Effector memory CD8-positive, alpha-beta T cell (primary cell): ENCODE results near the gene TPCN2.
A peak's percentile ranks its signal among the peaks of the same experiment; 100 is the strongest.

Source experiments
- ATAC-seq: fragments of 150-1000 bp; cut with Tn5 transposase; replicated peaks from 2 replicates; pipeline ENCODE4 v1.10.0; 2021; ENCODE audit warnings: mild to moderate bottlenecking, moderate library complexity
- DNase-seq, 3 experiments: peaks; one replicate each; pipeline ENCODE4 v3.0.0; 2021
- H3K27ac Mint-ChIP-seq, 2 donors: one replicate each; pipeline ENCODE4 v1.8.0; 2022; ENCODE audit warnings: mild to moderate bottlenecking in 2 of 2, mixed read lengths in 2 of 2, moderate library complexity in 2 of 2
- H3K27me3 Mint-ChIP-seq, 2 donors: one replicate each; pipeline ENCODE4 v1.8.0; 2022; ENCODE audit warnings: mixed read lengths in 2 of 2
- H3K36me3 Mint-ChIP-seq: one replicate; pipeline ENCODE4 v1.8.0; 2022; ENCODE audit warnings: mild to moderate bottlenecking, moderate library complexity, mixed read lengths; ENCODE audit not compliant: insufficient read depth
- H3K4me1 Mint-ChIP-seq, 2 donors: one replicate each; pipeline ENCODE4 v1.8.0; 2022; ENCODE audit warnings: low read depth in 2 of 2, mixed read lengths in 2 of 2
- H3K4me3 Mint-ChIP-seq, 2 donors: one replicate each; pipeline ENCODE4 v1.8.0; 2022; ENCODE audit warnings: mild to moderate bottlenecking in 2 of 2, mixed read lengths in 2 of 2, moderate library complexity in 2 of 2
- H3K9me3 Mint-ChIP-seq, 2 donors: one replicate each; pipeline ENCODE4 v1.8.0; 2022; ENCODE audit warnings: mixed read lengths in 2 of 2

Gene TPCN2

DNA sequence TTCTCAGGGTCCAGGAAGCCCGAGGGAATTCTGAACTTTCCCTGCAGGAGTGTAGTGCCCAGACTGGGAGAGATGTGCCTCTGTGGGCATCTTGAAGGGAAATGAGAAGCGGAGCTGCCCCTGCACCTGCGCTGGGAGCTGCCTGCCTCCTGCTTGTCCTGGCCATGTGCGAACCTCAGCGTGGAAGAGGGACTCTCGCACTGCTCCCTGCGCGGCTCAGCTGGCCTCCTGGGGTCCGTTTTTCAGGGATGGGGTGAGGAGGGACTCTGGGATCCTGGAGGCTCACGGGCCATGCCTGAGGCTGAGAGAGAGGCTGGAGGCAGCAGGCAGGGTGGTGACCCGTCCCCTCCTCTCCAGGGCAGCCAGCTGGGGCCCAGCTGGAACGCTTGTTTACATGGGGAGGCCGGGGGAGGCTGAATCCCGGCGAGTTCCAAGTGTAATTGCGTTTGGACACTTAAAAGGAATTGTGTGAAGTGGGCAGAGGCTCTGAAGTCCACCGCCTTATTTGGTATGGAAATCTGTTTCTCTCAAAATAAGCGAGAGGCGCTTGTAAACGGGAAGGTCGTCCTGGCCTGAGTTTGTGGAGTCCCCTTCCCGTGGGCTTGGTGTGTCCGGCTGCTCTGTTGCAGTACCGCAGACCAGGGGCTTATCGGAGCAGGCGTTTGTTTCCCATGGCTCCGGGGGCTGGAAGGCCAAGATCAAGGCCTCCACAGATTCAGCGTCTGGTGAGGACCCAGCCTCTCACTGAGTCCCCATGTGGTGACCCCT is 34.5 kb upstream of the TPCN2 start:
- Mint-ChIP-seq H3K4me1 (peaks cover 0 to 5% of the 10 kb centered on the region in 2 donors), H3K9me3 (no peaks in the 10 kb centered on the region), H3K27me3 (peaks cover 16 to 78% of the 10 kb centered on the region in 2 donors), H3K27ac (no peak overlapping the region), H3K4me3 (no peak overlapping the region), H3K36me3 (no peaks in the 10 kb centered on the region)
- no peak for DNase-seq
- no peak for ATAC-seq

DNA sequence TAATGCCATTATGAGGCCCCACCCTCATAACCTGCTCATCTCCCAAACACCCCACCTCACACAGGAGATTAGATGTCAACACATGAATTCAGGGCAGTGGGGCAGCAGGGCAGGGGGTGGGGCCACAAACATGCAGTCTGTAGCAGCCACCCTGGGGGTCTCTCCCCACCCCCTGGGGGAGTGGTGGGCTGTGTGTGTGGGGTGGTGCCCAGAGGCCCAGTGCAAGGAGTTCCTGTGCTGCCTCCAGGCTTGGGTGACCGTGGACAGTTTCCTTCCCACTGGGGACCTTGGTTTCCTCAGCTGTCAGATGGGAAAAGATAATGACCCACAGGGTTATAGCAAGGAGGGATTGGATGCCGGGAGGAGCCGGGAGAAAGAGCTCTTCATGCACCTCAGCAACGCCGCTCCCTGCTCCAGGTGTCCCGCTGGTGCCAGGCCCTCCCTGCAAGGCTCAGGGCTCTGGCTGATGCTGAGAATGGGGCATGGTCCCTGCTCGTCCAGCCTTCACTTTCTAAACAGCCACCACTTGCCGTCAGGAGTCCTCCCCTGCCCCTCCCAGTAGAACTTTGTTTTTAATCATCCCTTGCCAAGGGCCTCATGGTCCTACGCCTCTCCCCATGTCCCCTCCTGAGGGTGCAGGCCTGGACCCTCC is 33.7 kb upstream of the TPCN2 start:
- DNase-seq: no peak
- peaks cover 16 to 70% of the 10 kb centered on the region in 2 donors for H3K27me3 Mint-ChIP-seq
- H3K4me3 Mint-ChIP-seq: no peak overlapping the region

DNA sequence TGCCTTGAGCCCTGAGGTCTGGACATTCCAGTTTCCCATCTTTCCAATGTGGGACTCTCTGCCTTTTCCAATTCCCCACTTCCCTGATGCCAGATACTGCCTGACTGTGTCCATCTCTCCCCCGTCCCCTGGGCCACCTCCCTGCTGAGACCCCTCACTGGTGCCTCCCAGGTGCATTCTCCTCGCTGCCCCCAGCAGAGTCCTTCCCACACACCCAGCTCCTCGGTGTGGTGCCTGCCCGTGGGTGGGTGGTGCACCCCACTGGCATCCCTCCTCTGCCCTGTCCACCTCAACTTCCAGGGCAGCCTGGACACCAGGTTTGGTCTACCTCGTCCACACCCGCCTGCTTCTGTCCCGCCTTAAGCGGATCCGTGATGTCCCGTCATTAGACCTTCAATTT is 30.8 kb upstream of the TPCN2 start:
- no peaks in the 10 kb centered on the region for H3K4me1 Mint-ChIP-seq
- H3K27me3 Mint-ChIP-seq: peaks cover 11 to 62% of the 10 kb centered on the region in 2 donors
- H3K4me3 Mint-ChIP-seq: no peak overlapping the region
- no peaks in the 10 kb centered on the region for H3K36me3 Mint-ChIP-seq
- ATAC-seq (no peak), DNase-seq (no peak)
- H3K9me3 Mint-ChIP-seq: no peaks in the 10 kb centered on the region
- no peak overlapping the region for H3K27ac Mint-ChIP-seq

More for the DNA sequence above, 33.7 kb upstream of the TPCN2 start:
- no peak for ATAC-seq
- Mint-ChIP-seq H3K36me3 (no peaks in the 10 kb centered on the region), H3K27ac (no peak overlapping the region), H3K9me3 (no peaks in the 10 kb centered on the region), H3K4me1 (peaks cover 0 to 5% of the 10 kb centered on the region in 2 donors)

DNA sequence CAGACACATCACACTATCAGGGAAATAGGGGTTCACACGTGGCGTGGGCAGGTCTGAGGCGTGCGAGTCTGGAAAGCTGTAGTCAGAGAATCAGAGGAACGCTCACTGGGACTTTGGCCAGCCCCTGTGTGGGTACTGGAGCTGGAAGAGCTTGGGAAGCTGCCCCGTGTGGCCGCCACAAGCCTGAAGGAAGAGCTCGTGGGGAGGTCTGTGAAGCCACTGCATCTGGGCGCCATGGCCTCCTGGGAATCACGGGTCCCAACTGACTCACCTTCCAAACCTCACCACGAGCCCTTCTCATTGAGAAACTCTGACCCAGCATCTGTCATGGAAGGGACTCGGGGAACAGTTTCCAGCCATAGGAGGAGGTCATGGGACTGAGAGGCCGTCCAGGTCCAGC is 29.8 kb upstream of the TPCN2 start:
- no peak overlapping the region for H3K27ac Mint-ChIP-seq
- DNase-seq: no peak

DNA sequence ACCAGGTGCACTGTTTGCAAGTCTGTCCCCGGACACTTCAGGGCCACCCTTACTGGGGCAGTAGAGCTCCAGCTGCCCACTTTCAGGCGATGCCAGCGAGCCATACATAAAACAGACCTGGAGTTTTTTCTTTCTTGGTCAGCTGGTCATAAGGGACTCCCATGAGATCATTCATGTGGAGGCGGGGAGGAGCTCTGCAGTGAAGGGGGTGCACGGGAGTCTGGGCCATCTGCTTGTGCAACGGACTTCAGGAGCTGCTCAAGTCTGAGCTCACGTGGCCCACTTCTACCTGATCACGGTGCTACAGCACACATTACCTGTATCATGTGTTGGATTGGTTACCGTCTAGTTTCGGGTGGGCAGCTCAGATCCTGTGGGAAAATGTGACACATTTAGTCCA is 26.5 kb upstream of the TPCN2 start:
- H3K27ac Mint-ChIP-seq: no peak overlapping the region
- no peaks in the 10 kb centered on the region for H3K9me3 Mint-ChIP-seq
- DNase-seq (no peak), ATAC-seq (no peak)
- H3K36me3 Mint-ChIP-seq: no peaks in the 10 kb centered on the region
- no peak overlapping the region for H3K4me3 Mint-ChIP-seq
- H3K4me1 Mint-ChIP-seq: no peaks in the 10 kb centered on the region
- H3K27me3 Mint-ChIP-seq: peaks cover 11 to 36% of the 10 kb centered on the region in 2 donors

More for the DNA sequence above, 29.8 kb upstream of the TPCN2 start:
- H3K36me3 Mint-ChIP-seq: no peaks in the 10 kb centered on the region
- no peak overlapping the region for H3K4me3 Mint-ChIP-seq
- peaks cover 11 to 55% of the 10 kb centered on the region in 2 donors for H3K27me3 Mint-ChIP-seq
- H3K9me3 Mint-ChIP-seq: no peaks in the 10 kb centered on the region
- no peaks in the 10 kb centered on the region for H3K4me1 Mint-ChIP-seq
- no peak for ATAC-seq

DNA sequence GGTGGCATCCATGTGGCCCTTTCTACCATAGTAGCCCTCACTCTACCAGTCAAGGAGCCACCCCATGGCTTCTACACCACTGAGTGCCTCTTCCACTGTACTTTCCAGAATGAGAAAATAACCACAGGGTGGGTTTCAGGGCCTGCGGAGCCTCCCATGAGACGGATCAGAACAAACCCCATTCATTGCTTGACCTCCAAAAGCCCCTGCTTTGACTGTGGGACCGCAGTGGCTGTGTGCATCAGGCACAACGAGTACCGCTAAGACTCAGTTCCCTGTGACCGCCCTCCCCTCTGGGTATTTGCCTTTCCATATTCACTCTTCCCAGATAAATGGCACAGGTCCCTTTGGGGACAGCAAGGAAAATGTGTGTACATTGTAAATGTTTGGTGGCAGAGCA is 24.2 kb upstream of the TPCN2 start:
- H3K27me3 Mint-ChIP-seq: peaks cover 11 to 26% of the 10 kb centered on the region in 2 donors
- DNase-seq (no peak), ATAC-seq (no peak)
- no peaks in the 10 kb centered on the region for H3K4me1 Mint-ChIP-seq
- no peak overlapping the region for H3K4me3 Mint-ChIP-seq
- no peaks in the 10 kb centered on the region for H3K9me3 Mint-ChIP-seq
- no peak overlapping the region for H3K27ac Mint-ChIP-seq
- H3K36me3 Mint-ChIP-seq: no peaks in the 10 kb centered on the region

DNA sequence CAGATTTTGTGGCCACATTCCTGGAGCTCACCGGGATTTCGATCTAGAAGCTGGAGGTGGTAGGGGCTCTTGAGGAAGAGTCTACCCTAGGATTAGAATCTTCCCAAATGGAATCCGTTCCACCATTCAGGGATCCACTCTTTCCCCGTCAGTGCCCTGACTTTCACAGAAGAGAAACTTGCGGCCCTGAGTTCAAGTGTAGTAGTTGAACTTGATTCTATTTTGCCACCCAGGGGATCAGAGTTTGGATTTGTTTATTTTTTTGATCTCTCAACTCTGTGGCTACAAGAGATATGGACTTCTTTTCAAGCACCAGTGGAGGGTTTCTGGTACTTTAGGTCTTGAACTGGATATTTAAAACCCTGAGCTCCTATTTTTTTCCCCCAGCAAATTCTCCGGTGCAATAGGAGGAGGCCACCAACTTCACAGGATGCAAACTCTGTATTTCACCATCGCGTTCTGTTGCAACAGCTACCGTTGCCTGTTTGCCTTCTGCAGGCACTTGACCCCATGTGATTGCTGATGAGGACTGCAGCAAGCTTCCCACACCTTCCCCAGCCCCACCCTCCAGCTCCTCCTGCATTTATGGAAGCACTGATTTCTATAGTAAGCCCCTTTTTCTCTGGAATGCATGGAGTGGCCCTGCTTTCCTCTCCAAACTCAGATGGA is 20.9 kb upstream of the TPCN2 start:
- H3K36me3 Mint-ChIP-seq: no peaks in the 10 kb centered on the region
- ATAC-seq (no peak), DNase-seq (no peak)
- no peaks in the 10 kb centered on the region for H3K4me1 Mint-ChIP-seq
- peak overlapping the region in 1 of 2 donors; percentile 29 for H3K27ac Mint-ChIP-seq
- peaks cover under 1 to 10% of the 10 kb centered on the region in 2 donors for H3K27me3 Mint-ChIP-seq
- no peaks in the 10 kb centered on the region for H3K9me3 Mint-ChIP-seq
- H3K4me3 Mint-ChIP-seq: no peak overlapping the region

DNA sequence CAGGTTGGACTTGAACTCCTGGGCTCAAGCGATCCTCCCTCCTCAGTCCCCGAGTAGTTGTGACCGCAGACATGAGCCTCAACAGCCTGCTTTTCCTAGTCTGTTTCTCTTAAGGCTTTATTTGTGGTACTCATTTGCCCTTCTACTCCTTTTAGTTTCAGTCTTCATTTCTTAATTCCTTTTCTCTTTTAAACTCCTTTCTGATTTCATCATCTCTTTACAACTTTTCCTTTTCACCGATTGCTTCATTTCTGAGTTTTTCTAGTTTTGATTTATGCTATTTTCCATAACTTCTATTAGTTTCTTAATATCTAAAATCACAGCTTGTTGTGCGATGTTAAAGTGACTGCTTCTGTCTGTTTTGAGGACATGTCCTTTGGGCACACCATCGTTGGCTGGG is 18.4 kb upstream of the TPCN2 start:
- H3K27me3 Mint-ChIP-seq: peaks cover 12 to 21% of the 10 kb centered on the region in 2 donors
- H3K4me3 Mint-ChIP-seq: no peak overlapping the region
- no peaks in the 10 kb centered on the region for H3K4me1 Mint-ChIP-seq
- no peak overlapping the region for H3K27ac Mint-ChIP-seq
- no peak for DNase-seq
- ATAC-seq: no peak
- no peaks in the 10 kb centered on the region for H3K9me3 Mint-ChIP-seq
- no peaks in the 10 kb centered on the region for H3K36me3 Mint-ChIP-seq

DNA sequence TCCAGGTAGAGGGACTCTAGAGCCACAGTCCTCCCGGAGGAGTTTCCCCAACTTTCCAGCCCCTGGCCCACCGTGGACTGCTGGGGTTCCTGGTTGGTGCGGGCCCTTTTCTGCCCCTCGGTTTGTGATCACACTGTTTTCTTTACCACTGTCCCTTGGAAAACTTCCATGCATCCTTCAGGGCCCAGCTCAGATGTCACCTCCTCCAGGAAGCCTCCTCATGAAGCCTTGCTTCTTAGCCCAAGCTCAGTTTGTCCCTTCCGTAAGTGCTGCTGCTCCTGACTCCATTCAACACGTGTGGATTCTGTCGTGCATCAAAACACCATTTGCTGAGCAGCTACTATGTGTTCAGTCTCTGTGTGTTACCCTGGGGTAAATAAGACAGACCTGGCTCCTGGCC is 15.9 kb upstream of the TPCN2 start:
- Mint-ChIP-seq H3K4me1 (no peaks in the 10 kb centered on the region), H3K27ac (no peak overlapping the region), H3K27me3 (peaks cover 21 to 42% of the 10 kb centered on the region in 2 donors), H3K9me3 (no peaks in the 10 kb centered on the region), H3K36me3 (no peaks in the 10 kb centered on the region), H3K4me3 (no peak overlapping the region)
- no peak for DNase-seq
- ATAC-seq: no peak

DNA sequence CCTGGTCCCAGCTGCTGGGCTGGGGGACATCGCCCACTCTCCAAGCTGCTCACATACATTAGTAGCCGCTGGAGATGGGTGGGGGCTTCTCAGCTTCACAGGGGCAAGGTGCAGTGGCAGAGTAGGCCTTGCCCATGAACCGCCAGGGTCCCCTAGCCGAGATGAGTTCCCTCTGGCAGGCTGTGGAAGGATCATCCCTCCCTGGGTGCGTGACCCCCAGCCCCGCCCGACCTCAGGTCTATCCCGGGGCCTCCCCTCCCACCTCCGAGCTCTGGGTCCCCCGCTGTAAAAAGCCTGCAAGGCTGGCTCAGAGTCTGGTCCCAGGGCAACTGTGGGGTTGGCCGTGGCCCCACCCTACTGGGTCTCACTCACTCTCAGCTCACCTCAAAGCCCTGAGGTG is 15.3 kb upstream of the TPCN2 start:
- ATAC-seq (no peak), DNase-seq (no peak)
- Mint-ChIP-seq H3K4me3 (no peak overlapping the region), H3K4me1 (no peaks in the 10 kb centered on the region), H3K36me3 (no peaks in the 10 kb centered on the region), H3K9me3 (no peaks in the 10 kb centered on the region), H3K27me3 (peaks cover 21 to 43% of the 10 kb centered on the region in 2 donors), H3K27ac (no peak overlapping the region)

DNA sequence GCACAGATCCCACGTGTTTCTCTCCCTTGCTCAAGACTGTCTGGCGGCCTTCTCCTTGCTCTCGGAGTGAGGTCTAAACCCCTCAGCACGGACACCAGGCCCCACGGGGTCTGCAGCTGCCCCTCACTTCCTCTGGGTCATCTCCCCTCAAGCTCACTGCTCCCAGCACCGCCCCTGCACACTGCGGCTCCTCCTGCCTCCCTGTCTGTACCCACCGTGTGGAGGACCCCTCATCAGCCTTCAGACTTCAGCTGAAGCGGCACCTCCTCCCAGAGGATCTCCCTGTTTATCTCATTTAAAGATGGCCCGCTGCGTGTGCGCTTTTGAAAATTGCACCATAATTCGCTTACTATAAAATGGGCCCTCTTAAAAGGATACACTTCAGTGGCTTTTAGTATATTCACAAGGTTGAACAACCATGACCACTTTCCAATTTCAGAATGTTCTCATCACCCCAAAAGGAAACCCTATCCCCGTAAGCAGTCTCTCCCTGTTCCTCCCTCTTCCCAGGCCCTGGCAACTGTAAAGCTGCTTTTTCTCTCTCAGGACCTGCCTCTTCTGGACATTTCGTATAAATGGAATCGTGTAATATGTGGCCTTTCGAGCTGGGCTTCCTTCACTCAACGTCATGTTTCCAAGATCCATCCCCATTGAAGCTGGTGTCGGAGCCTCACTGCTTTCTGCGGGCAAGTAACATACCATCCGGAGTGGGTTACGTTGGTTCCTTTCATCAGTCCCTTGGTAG is 14.4 kb upstream of the TPCN2 start:
- no peak for ATAC-seq
- DNase-seq: no peak
- Mint-ChIP-seq H3K4me1 (no peaks in the 10 kb centered on the region), H3K27ac (peak overlapping the region in 1 of 2 donors; percentile 8), H3K36me3 (no peaks in the 10 kb centered on the region), H3K4me3 (no peak overlapping the region), H3K27me3 (peaks cover 21 to 43% of the 10 kb centered on the region in 2 donors), H3K9me3 (no peaks in the 10 kb centered on the region)

DNA sequence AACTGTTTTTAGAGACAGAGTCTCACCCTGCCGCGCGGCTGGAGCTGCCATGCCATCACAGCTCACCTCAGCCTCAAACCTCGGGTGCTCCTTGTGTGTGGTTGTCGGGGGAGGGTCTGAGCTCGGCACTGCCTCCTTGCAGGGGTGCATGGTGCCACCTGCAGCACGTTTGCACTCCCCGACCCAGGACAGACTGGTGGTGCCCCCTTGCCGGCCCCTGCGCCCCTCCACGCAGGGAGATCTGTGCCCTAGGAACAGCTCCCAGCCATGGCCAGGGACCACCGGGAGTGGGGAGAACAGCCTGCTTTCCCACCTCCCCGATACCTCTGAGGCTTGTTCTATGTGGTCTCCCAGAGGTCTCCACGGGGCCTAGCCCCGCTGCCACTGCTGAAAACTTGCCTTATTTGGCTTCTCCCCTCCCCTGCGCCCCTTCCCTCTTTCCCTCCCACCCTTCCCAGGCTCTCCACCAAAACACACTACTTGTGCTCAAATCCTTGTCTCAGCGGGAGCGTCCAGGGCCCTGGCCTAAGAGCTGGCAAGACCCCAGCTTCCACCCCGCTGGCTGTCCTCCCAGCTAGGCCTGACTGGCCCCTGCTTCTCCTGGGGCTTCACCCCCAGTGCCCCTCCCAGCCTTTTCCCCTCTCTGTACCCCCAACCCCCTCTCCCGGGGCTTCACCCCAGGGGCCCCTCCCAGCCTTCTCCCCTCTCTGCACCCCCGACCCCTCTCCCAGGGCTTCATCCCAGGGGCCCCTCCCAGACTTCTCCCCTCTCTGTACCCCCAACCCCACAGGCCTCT is 13.4 kb upstream of the TPCN2 start:
- Mint-ChIP-seq H3K27me3 (peaks cover 21 to 43% of the 10 kb centered on the region in 2 donors), H3K9me3 (no peaks in the 10 kb centered on the region), H3K4me3 (no peak overlapping the region), H3K27ac (no peak overlapping the region), H3K36me3 (no peaks in the 10 kb centered on the region), H3K4me1 (no peaks in the 10 kb centered on the region)
- DNase-seq: no peak
- ATAC-seq: no peak

DNA sequence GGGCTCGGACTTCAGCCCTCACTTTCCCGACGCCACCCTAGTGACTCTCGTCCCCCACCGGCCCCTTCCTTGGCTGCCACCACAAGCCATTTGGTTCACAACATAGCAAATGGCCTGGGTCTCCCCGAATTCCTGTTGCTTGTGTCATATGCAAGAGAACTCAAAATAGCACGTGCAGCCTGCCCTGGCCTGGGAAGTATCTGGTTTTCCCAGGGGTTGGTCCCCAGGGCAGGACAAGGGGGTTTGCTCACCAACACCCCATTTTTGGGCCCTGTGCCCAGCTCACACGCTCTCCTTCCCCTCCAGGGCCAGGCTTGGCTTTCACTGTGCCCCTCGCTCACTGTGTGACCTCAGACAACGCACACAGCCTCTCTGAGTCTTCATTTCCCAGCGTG is 12.8 kb upstream of the TPCN2 start:
- H3K4me3 Mint-ChIP-seq: no peak overlapping the region
- no peak for ATAC-seq
- H3K36me3 Mint-ChIP-seq: no peaks in the 10 kb centered on the region
- peaks cover 21 to 43% of the 10 kb centered on the region in 2 donors for H3K27me3 Mint-ChIP-seq
- H3K9me3 Mint-ChIP-seq: no peaks in the 10 kb centered on the region
- no peak for DNase-seq
- no peaks in the 10 kb centered on the region for H3K4me1 Mint-ChIP-seq
- no peak overlapping the region for H3K27ac Mint-ChIP-seq
